ENCODE measurements around the gene ZNF783. TPM values are rescaled to one million over a fixed set of nuclear protein-coding genes. Genes with fewer than 3 reads are reported as not detected.

Gene ZNF783
- total RNA-seq, 3 donors from 2014 or later, result 9.2 to 18.2 (median 12.9) TPM

DNA sequence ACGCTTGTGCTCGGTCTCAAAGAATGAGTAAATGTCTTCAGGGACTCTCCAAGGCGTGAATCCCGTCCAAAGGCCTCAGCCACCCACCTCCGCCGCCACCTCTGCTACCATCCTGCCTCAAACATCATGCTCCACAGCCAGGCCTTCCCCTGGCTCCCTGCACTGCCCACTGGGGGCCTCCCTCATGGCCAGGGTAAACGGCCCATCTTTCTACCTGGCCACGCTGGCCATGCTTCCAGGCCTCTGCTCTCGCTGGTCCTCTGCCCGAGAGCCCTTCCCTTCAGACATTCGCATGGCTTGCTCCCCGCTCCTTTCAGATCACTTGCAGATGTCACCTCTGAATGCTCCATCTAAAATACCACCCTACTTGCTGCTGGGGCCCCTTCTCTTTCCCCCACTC is 40.2 kb downstream of the ZNF783 start:
- ATAC-seq (no peak), DNase-seq (no peak)
- Histone ChIP-seq H3K4me1 (ENCODE audit: low read depth) (no peaks in the 10 kb centered on the region), H3K36me3 (ENCODE audit: low read depth) (no peaks in the 10 kb centered on the region), H3K9me3 (no peaks in the 10 kb centered on the region), H3K4me3 (no peak overlapping the region)
- intact Hi-C loops (cut with DNase I, micrococcal nuclease), result no loop called here
- TF ChIP-seq, protein P1, sequence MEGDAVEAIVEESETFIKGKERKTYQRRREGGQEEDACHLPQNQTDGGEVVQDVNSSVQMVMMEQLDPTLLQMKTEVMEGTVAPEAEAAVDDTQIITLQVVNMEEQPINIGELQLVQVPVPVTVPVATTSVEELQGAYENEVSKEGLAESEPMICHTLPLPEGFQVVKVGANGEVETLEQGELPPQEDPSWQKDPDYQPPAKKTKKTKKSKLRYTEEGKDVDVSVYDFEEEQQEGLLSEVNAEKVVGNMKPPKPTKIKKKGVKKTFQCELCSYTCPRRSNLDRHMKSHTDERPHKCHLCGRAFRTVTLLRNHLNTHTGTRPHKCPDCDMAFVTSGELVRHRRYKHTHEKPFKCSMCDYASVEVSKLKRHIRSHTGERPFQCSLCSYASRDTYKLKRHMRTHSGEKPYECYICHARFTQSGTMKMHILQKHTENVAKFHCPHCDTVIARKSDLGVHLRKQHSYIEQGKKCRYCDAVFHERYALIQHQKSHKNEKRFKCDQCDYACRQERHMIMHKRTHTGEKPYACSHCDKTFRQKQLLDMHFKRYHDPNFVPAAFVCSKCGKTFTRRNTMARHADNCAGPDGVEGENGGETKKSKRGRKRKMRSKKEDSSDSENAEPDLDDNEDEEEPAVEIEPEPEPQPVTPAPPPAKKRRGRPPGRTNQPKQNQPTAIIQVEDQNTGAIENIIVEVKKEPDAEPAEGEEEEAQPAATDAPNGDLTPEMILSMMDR (IDR thresholded peaks at IDR 0.05), result no peak

DNA sequence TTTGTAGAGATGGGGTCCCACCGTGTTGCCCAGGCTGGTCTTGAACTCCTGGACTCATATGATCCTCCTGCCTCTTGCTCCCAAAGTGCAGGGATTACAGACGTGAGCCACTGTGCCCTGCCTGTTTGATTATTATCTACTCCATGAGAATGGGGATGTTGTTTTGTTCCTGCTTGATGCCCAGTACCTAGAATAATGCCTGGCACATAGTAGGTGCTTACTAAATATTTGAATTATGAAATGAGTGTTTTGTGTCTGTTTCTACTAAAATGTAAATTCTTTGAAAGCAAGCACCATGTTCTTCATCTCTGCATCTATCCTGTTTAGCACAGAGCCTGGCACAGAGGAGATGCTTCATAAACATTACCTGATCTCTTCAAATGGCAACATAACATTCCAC is 40.9 kb downstream of the ZNF783 start:
- Histone ChIP-seq H3K9me3 (no peaks in the 10 kb centered on the region), H3K4me1 (ENCODE audit: low read depth) (no peaks in the 10 kb centered on the region), H3K4me3 (no peak overlapping the region), H3K36me3 (ENCODE audit: low read depth) (no peaks in the 10 kb centered on the region)
- TF ChIP-seq, protein P1 (IDR thresholded peaks at IDR 0.05), result no peak
- intact Hi-C loops (cut with DNase I, micrococcal nuclease), result no loop called here
- ATAC-seq, result no peak
- DNase-seq, result no peak

DNA sequence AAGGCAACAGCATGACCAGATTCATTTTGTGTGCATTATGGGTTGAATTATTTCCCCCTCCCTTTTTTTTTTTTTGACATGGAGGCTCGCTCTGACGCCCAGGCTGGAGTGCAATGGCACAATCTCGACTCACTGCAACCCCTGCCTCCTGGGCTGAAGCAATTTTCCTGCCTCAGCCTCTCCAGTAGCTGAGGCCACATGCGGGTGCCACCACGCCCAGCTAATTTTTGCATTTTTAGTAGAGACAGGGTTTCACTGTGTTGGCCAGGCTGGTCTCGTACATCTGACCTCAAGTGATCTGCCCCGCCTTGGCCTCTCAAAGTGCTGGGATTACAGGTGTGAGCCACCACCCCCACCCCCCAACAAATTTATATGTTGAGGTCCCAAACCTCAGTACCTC is 42.0 kb downstream of the ZNF783 start:
- Histone ChIP-seq H3K9me3 (no peaks in the 10 kb centered on the region), H3K4me1 (ENCODE audit: low read depth) (no peaks in the 10 kb centered on the region), H3K36me3 (ENCODE audit: low read depth) (no peaks in the 10 kb centered on the region), H3K4me3 (no peak overlapping the region)
- intact Hi-C loops (cut with DNase I, micrococcal nuclease), result no loop called here
- DNase-seq, result no peak
- no peak for ATAC-seq
- TF ChIP-seq, protein P1 (IDR thresholded peaks at IDR 0.05), result no peak

DNA sequence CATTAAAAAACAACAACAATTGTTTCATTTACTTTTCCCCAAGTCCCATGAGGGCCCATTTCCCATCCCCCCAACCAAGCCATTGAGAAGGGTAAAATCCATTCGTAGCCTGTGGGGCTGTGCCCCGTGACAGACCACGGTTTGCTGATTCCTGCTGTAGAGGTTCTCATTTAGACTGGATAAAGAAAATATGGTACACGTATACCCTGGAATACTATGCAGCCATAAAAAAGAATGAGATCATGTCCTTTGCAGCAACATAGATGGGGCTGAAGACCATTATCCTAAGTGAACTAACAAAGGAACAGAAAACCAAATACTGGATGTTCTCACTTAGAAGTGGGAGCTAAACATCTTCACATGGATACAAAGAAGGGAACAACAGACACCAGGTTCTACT is 44.9 kb downstream of the ZNF783 start:
- H3K36me3 ChIP-seq (ENCODE audit: low read depth), result no peaks in the 10 kb centered on the region
- H3K4me1 ChIP-seq (ENCODE audit: low read depth), result no peaks in the 10 kb centered on the region
- DNase-seq, result no peak
- intact Hi-C loops (cut with DNase I, micrococcal nuclease), result no loop called here
- TF ChIP-seq, protein P1 (IDR thresholded peaks at IDR 0.05), result no peak
- no peak overlapping the region for H3K4me3 ChIP-seq
- no peaks in the 10 kb centered on the region for H3K9me3 ChIP-seq
- ATAC-seq, result no peak

DNA sequence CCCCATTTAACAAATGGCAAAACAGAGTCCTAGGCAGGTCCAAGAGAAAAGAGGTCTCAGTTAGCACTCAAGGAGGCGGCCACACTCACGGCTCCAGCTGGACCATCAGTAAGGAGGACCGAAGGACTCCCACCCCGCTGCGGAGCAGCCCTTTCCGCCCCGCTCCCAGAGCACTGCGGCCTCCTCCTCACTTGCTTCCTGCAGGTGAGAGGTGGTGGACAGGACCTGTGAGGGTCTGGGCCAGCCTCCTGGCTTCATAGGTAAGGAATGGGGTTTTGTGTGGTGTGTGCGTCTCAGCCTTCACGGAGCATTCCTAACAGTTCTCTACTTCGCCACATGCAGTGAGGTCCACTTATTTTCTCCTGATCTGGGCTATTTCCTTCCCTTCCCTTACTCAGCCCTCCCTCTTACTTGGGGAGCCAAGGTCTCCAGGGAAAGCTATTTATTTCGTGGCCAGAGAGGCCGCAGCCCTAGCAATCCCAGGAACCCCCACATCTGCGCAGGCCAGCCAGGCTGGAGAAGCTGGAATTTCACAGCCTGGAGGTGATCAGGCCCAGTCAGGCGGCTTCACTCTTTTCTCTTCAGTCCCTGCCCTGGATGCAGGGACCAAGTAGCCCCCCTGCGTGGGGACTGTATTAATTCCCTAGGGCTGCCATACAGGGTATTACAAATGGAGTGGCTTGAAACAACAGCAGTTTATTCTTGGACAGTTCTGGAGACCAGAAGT is 45.9 kb downstream of the ZNF783 start:
- ATAC-seq (no peak), DNase-seq (no peak)
- intact Hi-C loops (cut with DNase I, micrococcal nuclease), result no loop called here
- no peaks in the 10 kb centered on the region for H3K4me1 ChIP-seq (ENCODE audit: low read depth)
- H3K4me3 ChIP-seq, result no peak overlapping the region
- no peaks in the 10 kb centered on the region for H3K36me3 ChIP-seq (ENCODE audit: low read depth)
- TF ChIP-seq, protein P1 (IDR thresholded peaks at IDR 0.05), result no peak
- no peaks in the 10 kb centered on the region for H3K9me3 ChIP-seq

Data from mucosa of descending colon (tissue), 3 donors.